H9 (cell line): Measurements from ENCODE around the gene PDIA3. TPM values are rescaled to one million over a fixed set of nuclear protein-coding genes. Genes with fewer than 3 reads are reported as not detected.
A peak's percentile ranks its signal among the peaks of the same experiment; 100 is the strongest.

Experiments used
- DNase-seq: peaks from one replicate; pipeline ENCODE4 v3.0.0-alpha.2; 2017
- H2AFZ ChIP-seq: one replicate; pipeline ENCODE4 v1.6.1; 2013; ENCODE audit warnings: mild to moderate bottlenecking, low read length, control low read depth, moderate library complexity
- H2AK5ac ChIP-seq: 2 replicates; pipeline ENCODE4 v1.6.1; 2013; ENCODE audit warnings: low read length, control low read depth, mixed read lengths; ENCODE audit not compliant: insufficient read length
- H2BK120ac ChIP-seq: one replicate; pipeline ENCODE4 v1.6.1; 2013; ENCODE audit warnings: low read depth, mild to moderate bottlenecking, low read length, control low read depth, inconsistent platforms; ENCODE audit not compliant: poor library complexity, severe bottlenecking
- H2BK12ac ChIP-seq: 2 replicates; pipeline ENCODE4 v1.6.1; 2013; ENCODE audit warnings: low read length, control low read depth, mixed read lengths, low read depth; ENCODE audit not compliant: insufficient read length
- H2BK15ac ChIP-seq: 2 replicates; pipeline ENCODE4 v1.6.1; 2013; ENCODE audit warnings: low read depth, low read length, control low read depth
- H2BK20ac ChIP-seq: one replicate; pipeline ENCODE4 v1.6.1; 2013; ENCODE audit warnings: low read depth, mild to moderate bottlenecking, low read length, control low read depth, inconsistent platforms; ENCODE audit not compliant: poor library complexity, severe bottlenecking
- H2BK5ac ChIP-seq: 2 replicates; pipeline ENCODE4 v1.6.1; 2013; ENCODE audit warnings: low read length, control low read depth, mixed read lengths; ENCODE audit not compliant: insufficient read length
- H3K14ac ChIP-seq: 2 replicates; pipeline ENCODE4 v1.6.1; 2013; ENCODE audit warnings: low read length, control low read depth; ENCODE audit not compliant: insufficient read depth
- H3K18ac ChIP-seq: 2 replicates; pipeline ENCODE4 v1.6.1; 2013; ENCODE audit warnings: low read depth, mild to moderate bottlenecking, mixed read lengths, low read length, control low read depth; ENCODE audit not compliant: insufficient read length
- H3K23ac ChIP-seq: 2 replicates; pipeline ENCODE4 v1.6.1; 2013; ENCODE audit warnings: low read length, control low read depth, mixed read lengths, low read depth; ENCODE audit not compliant: insufficient read length
- H3K23me2 ChIP-seq: 2 replicates; pipeline ENCODE4 v1.6.1; 2013; ENCODE audit warnings: low read depth, mild to moderate bottlenecking, mixed read lengths, low read length, control low read depth; ENCODE audit not compliant: insufficient read length, poor library complexity, severe bottlenecking
- H3K27ac ChIP-seq: 2 replicates; pipeline ENCODE4 v1.5.1; 2013; ENCODE audit warnings: low read length, control low read depth, mixed read lengths, low read depth; ENCODE audit not compliant: insufficient read length
- H3K27me3 ChIP-seq: 2 replicates; pipeline ENCODE4 v1.6.1; 2013; ENCODE audit warnings: low read length, control low read depth, inconsistent platforms; ENCODE audit not compliant: insufficient read depth
- H3K4ac ChIP-seq: 2 replicates; pipeline ENCODE4 v1.6.1; 2013; ENCODE audit warnings: low read depth, mild to moderate bottlenecking, control low read depth, inconsistent platforms, low read length, moderate library complexity
- H3K4me1 ChIP-seq: 2 replicates; pipeline ENCODE4 v1.6.1; 2013; ENCODE audit warnings: low read length, control low read depth, inconsistent platforms; ENCODE audit not compliant: insufficient read depth
- H3K4me2 ChIP-seq: 2 replicates; pipeline ENCODE4 v1.6.1; 2013; ENCODE audit warnings: low read length, control low read depth, mixed read lengths; ENCODE audit not compliant: insufficient read length, insufficient read depth
- H3K56ac ChIP-seq: 2 replicates; pipeline ENCODE4 v1.6.1; 2013; ENCODE audit warnings: low read depth, mild to moderate bottlenecking, mixed read lengths, low read length, control low read depth; ENCODE audit not compliant: insufficient read length
- H3K79me1 ChIP-seq: 2 replicates; pipeline ENCODE4 v1.6.1; 2013; ENCODE audit warnings: low read depth, mild to moderate bottlenecking, moderate library complexity, low read length, control low read depth, inconsistent platforms; ENCODE audit not compliant: insufficient read depth, poor library complexity, severe bottlenecking
- H3K79me2 ChIP-seq: 2 replicates; pipeline ENCODE4 v1.6.1; 2013; ENCODE audit warnings: low read length, control low read depth, inconsistent platforms; ENCODE audit not compliant: insufficient read depth
- H3K9ac ChIP-seq: 2 replicates; pipeline ENCODE4 v1.6.1; 2013; ENCODE audit warnings: low read length, control low read depth, mixed read lengths; ENCODE audit not compliant: insufficient read length; ENCODE audit errors: extremely low read depth
- H3K9me3 ChIP-seq: one replicate; pipeline ENCODE4 v1.6.1; 2013; ENCODE audit warnings: low read depth, low read length, inconsistent platforms; ENCODE audit not compliant: control insufficient read depth
- H3T11ph ChIP-seq: one replicate; pipeline ENCODE4 v1.6.1; 2013; ENCODE audit warnings: mild to moderate bottlenecking, low read length, control low read depth, inconsistent platforms
- H4K20me1 ChIP-seq: one replicate; pipeline ENCODE4 v1.6.1; 2013; ENCODE audit not compliant: control insufficient read depth, insufficient read length, insufficient read depth
- H4K5ac ChIP-seq: 2 replicates; pipeline ENCODE4 v1.6.1; 2013; ENCODE audit warnings: low read depth, mild to moderate bottlenecking, mixed read lengths, low read length, control low read depth; ENCODE audit not compliant: insufficient read length
- H4K8ac ChIP-seq: replicated peaks from 2 replicates; pipeline ENCODE4 v1.6.1; 2013; ENCODE audit warnings: low read length, control low read depth, mixed read lengths, low read depth; ENCODE audit not compliant: insufficient read length
- H4K91ac ChIP-seq: 2 replicates; pipeline ENCODE4 v1.6.1; 2013; ENCODE audit warnings: low read depth, mild to moderate bottlenecking, moderate library complexity, mixed read lengths, low read length, control low read depth; ENCODE audit not compliant: insufficient read length
- H3K27ac Mint-ChIP-seq, 3 experiments: 2 replicates in 2 of 3; 3 replicates in 1 of 3; pipeline ENCODE4 v1.8.0; 2020 to 2021; ENCODE audit warnings: mixed read lengths in 3 of 3, mild to moderate bottlenecking in 1 of 3, moderate library complexity in 1 of 3
- H3K27me3 Mint-ChIP-seq: 2 replicates; pipeline ENCODE4 v1.8.0; 2021; ENCODE audit warnings: low read depth, mild to moderate bottlenecking, moderate library complexity, mixed read lengths
- H3K36me3 Mint-ChIP-seq, 3 experiments: 2 replicates in 2 of 3; 3 replicates in 1 of 3; pipeline ENCODE4 v1.8.0; 2020 to 2021; ENCODE audit warnings: low read depth in 3 of 3, mixed read lengths in 3 of 3; ENCODE audit not compliant: insufficient read depth in 1 of 3
- H3K4me1 Mint-ChIP-seq, 2 experiments: 2 replicates each; pipeline ENCODE4 v1.8.0; 2020; ENCODE audit warnings: mixed read lengths in 2 of 2
- H3K4me3 Mint-ChIP-seq, 2 experiments: 2 replicates in 1 of 2; 3 replicates in 1 of 2; pipeline ENCODE4 v1.8.0; 2020 to 2021; ENCODE audit warnings: mild to moderate bottlenecking in 2 of 2, mixed read lengths in 2 of 2, moderate library complexity in 1 of 2
- H3K9me3 Mint-ChIP-seq, 2 experiments: 2 replicates in 1 of 2; 3 replicates in 1 of 2; pipeline ENCODE4 v1.8.0; 2020; ENCODE audit warnings: mild to moderate bottlenecking in 2 of 2, mixed read lengths in 2 of 2, moderate library complexity in 1 of 2
- CTCF ChIP-seq: fragments of 200-600 bp; sonication (generic); conservative IDR thresholded peaks from 3 replicates; pipeline ENCODE4 v1.8.0; 2021; ENCODE audit warnings: antibody characterized with exemption, mild to moderate bottlenecking
- WGBS: extraction: QIAGEN DNeasy Blood & Tissue Kit; methylation state at CpG from one replicate; pipeline ENCODE4 v1.1.7; 2013; ENCODE audit warnings: missing lambda C conversion rate, low lambda C conversion rate, mixed read lengths; ENCODE audit not compliant: insufficient read length; ENCODE audit errors: extremely low coverage; 5-methylcytosine and 5-hydroxymethylcytosine counted together
- total RNA-seq: library from RNA; stranded (reverse); gene quantifications from 2 replicates; pipeline ENCODE4 v1.2.1, GENCODE V29; 2021

The PDIA3 gene
- total RNA-seq, 1 experiment from 2014 or later: 524 TPM

GRCh38 chr15:43769584-43770228 is 23.5 kb downstream of the PDIA3 start:
- Histone ChIP-seq H3K27me3 (no peaks in the 10 kb centered on the region), H4K8ac (no peak overlapping the region), H3K4me2 (no peak overlapping the region), H3K27ac (no peak overlapping the region), H3K9me3 (no peaks in the 10 kb centered on the region), H3K9ac (no peak overlapping the region), H3K23ac (no peak overlapping the region), H3K79me2 (no peaks in the 10 kb centered on the region), H3K79me1 (no peaks in the 10 kb centered on the region), H4K91ac (no peak overlapping the region), H3K14ac (no peak overlapping the region), H3K4me1 (no peaks in the 10 kb centered on the region; the same call in 1 of the 2 replicates), H3T11ph (no peak overlapping the region), H2BK12ac (no peak overlapping the region), H2AFZ (no peak overlapping the region), H2BK5ac (no peak overlapping the region), H3K23me2 (no peaks in the 10 kb centered on the region), H4K20me1 (no peaks in the 10 kb centered on the region), H3K4ac (no peak overlapping the region), H2BK15ac (no peak overlapping the region), H3K56ac (no peak overlapping the region), H4K5ac (no peak overlapping the region), H3K18ac (no peak overlapping the region), H2BK120ac (no peak overlapping the region), H2BK20ac (no peak overlapping the region), H2AK5ac (no peak overlapping the region)
- 0 out of 7 replicates have a peak overlapping the region, but pooled peaks of 1 of the 3 experiments have one; percentile 18 for H3K27ac Mint-ChIP-seq
- DNase-seq: peak; percentile 56
- no CpG with 5 or more reads among the region's 5 CpGs for WGBS
- H3K4me1 Mint-ChIP-seq: peaks cover under 1% of the 10 kb centered on the region in 2 experiments; a peak in 3 of 4 replicates
- no peaks in the 10 kb centered on the region; the same call in 1 of the 2 replicates for H3K27me3 Mint-ChIP-seq
- H3K36me3 Mint-ChIP-seq: peaks cover 54 to 97% (median 80%) of the 10 kb centered on the region in 3 experiments; a peak in 6 of 7 replicates
- peak; percentile 85 for TF ChIP-seq CTCF
- no peak overlapping the region for H3K4me3 Mint-ChIP-seq
- no peaks in the 10 kb centered on the region for H3K9me3 Mint-ChIP-seq
